ENCODE data around the gene ATP2C1.

The ATP2C1 gene

DNA sequence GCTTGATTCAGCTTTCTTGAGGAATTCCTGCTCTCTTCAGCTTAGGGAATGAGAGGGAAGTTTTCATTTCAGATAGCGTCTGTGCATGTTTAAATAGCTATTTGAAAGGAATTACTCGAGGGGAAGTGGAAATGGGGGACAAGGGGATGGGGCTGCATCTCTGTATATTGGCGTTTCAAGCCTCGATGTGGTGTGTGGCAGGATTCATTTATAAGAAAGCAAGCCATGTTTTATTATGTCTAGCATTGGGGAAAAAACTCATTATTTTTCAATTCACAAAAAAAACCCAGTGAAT is 1.0 kb downstream of the ATP2C1 start:
- DNase-seq (ENCODE audit: low read depth) = no peak

DNA sequence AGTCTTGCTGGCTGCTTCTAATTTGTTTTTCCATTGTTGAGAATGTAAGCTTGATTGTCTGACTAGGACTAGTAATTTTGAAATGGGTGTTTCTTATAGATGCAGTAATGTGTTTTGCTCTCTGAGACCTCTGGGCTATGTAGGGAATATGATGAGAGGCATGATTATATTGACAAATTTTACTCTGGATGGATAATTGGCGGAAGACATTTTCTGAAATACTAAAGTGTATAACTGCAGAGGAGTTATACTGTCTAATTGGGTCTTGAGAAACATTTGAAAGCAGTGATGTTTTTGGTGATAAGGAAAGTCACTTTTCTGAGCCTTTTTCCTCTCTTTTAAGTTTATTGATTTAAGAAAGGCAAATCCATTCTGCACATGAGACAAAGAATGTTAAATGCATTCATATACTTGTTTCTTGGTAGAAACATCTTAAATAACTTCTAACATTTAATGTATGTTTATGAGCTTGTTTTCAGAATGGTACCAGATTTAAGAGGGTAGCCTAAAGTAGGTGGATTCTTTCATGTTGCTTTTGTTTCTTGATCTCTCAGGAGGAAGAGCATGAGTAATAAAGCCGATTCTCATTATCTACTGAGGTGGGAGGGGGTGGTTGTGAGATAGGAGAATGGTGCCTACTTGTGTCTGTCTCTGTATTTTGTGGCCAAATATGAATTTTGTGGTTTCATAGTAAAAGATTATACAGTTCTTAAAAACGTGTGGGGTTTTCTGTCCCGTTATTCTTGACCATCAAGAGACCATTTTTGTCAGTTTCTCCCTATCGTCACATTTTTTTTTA is 2.0 kb downstream of the ATP2C1 start:
- DNase-seq (ENCODE audit: low read depth) = no peak

DNA sequence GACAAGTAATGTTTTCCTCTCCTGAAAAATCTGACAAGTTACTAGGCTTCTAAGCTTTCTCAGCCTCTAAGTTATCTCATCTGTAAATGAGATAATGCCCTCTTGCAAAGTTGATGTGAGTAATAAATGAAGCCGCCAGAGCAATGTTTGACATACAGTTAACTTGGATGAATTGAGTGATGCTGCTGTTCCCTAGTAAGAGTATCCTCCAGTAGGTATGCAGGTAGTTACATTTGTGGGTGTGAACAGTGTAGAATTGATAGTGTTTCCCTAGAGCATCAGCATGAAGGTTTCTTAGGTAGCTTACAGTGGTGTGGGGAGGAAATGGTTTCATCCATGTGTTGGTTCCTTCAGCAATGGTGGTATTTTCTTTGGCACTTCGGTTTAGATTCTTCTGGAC is 3.4 kb downstream of the ATP2C1 start:
- no peak for DNase-seq (ENCODE audit: low read depth)

- DNase-seq (ENCODE audit: low read depth) = no peak
These were observed 7.1 kb downstream of the ATP2C1 start for GRCh38 chr3:130900959-130901358.

GRCh38 chr3:130901463-130902204 is 7.8 kb downstream of the ATP2C1 start:
- DNase-seq (ENCODE audit: low read depth) = no peak

GRCh38 chr3:130903412-130903908 is 9.6 kb downstream of the ATP2C1 start:
- no peak for DNase-seq (ENCODE audit: low read depth)

DNA sequence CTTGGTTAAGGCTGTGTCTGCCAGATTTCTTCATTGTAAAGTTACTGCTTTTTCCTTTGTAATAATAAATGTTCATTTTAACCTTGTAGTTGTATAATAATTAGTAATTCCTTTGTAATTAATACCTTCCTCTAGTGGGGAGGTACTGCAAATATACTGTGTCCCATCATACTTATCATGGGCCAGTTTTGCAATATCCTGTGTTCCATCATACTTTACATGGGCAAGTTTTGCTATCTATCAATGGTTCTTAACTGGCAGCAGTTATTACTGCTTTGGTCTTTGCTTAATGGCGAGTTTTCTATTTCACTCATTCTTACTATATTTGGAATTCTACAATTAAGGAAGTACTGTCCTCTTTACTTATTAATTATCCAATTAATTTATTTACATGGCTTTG is 10.6 kb downstream of the ATP2C1 start:
- DNase-seq (ENCODE audit: low read depth) = no peak

- DNase-seq (ENCODE audit: low read depth) = no peak
These were observed 11.7 kb downstream of the ATP2C1 start for GRCh38 chr3:130905551-130905950.

- no peak for DNase-seq (ENCODE audit: low read depth)
These were observed 12.6 kb downstream of the ATP2C1 start for GRCh38 chr3:130906374-130906995.

DNA sequence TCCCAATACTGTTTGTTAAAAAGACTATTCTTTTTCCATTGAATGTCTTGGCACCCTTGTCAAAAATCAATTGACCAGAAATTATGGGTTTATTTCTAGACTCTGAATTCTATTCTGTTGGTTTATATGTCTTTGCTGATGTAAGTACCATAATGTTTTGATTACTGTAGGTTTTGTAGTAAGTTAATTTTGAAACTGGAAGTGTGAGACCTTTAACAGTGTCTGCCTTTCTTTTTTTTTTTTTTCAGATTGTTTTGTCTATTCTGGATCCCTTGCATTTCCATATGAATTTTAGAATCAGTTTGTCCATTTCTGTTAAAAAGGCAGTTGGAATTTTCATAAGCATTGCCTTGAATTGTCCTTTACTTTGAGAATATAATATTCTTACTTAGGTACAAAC is 13.6 kb downstream of the ATP2C1 start:
- DNase-seq (ENCODE audit: low read depth) = no peak

- no peak for DNase-seq (ENCODE audit: low read depth)
These were observed 14.1 kb downstream of the ATP2C1 start for GRCh38 chr3:130907966-130908365.

- no peak for DNase-seq (ENCODE audit: low read depth)
These were observed 21.8 kb downstream of the ATP2C1 start for GRCh38 chr3:130915567-130916292.

DNA sequence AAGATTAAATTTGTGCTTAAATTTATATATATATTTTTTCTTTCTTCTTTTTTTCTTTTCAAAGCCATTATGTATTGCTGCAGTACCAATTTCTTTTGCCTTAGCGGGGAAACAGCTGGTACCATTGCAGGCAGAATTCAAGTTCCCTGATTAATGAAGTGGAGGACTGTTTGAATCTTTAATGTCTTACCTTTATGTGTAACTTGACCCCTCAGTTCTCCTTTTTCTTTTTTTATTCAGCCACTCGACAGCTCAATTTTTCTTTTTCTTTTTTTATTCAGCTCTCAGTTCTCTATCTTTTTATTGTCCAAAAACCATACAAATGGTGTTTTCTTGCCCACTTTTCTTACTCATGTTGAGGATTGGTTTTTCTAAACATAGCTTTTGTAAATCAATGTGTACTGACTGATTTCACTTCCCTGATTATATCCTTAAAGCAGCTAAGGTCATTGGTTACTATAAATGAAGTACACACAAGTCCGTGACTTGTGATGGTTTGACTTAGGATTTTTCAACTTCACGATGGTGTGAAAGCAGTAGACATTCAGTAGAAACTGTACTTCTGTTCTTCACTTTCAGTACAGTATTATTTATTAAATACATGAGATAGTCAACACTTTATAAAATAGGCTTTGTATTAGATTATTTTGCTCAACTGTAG is 22.8 kb downstream of the ATP2C1 start:
- DNase-seq (ENCODE audit: low read depth) = no peak

GRCh38 chr3:130918328-130918727 is 24.4 kb downstream of the ATP2C1 start:
- DNase-seq (ENCODE audit: low read depth) = no peak

- DNase-seq (ENCODE audit: low read depth) = no peak
These were observed 31.7 kb downstream of the ATP2C1 start for GRCh38 chr3:130925628-130926027.

DNA sequence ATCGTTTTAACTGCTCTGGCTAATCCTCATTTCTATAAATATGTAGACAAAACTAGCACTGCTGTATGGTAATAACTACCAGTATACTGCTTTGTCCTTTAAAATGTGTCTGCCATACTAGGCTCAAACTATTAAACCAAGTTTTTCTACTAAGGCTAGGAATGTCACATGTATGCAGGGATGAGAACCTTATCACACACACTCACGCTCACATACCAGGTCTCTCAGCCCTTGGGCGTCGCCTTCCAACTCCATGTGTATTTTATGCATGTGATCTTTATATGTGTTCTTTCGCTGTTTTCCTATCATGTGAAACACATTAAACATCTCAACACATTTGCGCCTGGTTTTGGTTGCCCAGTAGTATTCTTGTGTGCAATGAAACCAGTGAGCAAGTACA is 32.6 kb downstream of the ATP2C1 start:
- no peak for DNase-seq (ENCODE audit: low read depth)

GRCh38 chr3:130929804-130930203 is 35.9 kb downstream of the ATP2C1 start:
- DNase-seq (ENCODE audit: low read depth) = no peak

DNA sequence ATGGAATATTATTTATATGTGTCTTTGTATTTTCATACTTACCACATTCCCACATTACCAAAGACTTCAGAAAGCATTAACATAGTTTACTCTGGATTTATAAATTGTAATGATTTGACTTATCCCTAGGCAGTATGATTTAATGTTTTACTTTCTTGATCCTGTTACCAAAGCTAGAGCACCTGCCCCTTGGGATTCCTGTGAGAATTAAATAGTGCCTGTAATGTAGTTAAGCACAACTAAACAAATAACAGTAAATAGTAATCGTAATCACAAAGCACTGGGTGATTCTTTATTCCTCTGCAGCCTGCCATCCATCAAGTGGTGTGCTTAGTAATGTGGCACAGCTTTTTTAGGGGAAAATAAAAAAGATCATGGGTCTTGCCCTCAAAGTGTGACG is 39.1 kb downstream of the ATP2C1 start:
- no peak for DNase-seq (ENCODE audit: low read depth)

DNA sequence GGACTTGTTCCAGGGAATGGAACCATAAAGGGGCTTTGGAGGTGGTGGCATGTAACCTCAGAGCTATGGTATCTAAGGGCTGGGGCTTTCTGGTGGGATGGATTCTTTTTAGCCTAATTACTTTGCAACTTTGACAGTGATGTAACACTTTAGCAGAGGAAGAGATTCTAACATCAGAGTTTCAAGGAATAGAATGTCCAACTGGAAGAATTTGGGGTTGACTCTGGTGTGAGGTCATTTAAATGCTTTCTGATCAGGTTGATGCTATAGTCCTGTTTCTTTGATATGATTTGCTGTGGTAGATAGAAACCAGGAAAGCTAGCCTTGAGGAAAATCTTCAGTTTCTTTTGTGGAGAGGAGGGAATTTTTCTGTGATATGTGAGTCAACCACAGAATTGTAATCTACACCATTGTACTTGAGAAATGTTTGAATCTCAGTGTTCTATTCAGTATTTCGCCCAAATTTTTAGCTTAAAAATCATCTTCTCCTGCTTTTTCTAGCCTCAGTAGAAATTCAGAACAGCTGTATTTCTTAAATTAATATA is 40.0 kb downstream of the ATP2C1 start:
- DNase-seq (ENCODE audit: low read depth) = no peak

GRCh38 chr3:130934442-130935089 is 40.7 kb downstream of the ATP2C1 start:
- DNase-seq (ENCODE audit: low read depth) = no peak
